Stimulated activated CD4-positive, alpha-beta T cell treated with anti-CD3 and anti-CD28 coated beads, TNF-alpha, amount 100 ng/mL, for 48 hours (primary cell): ENCODE data around the gene SMAD6.

Experiments
- DNase-seq, 3 donors: peaks; one replicate each; pipeline ENCODE4 v3.0.0-alpha.2; 2020; ENCODE audit warnings: low read depth in 3 of 3

Gene SMAD6

DNA sequence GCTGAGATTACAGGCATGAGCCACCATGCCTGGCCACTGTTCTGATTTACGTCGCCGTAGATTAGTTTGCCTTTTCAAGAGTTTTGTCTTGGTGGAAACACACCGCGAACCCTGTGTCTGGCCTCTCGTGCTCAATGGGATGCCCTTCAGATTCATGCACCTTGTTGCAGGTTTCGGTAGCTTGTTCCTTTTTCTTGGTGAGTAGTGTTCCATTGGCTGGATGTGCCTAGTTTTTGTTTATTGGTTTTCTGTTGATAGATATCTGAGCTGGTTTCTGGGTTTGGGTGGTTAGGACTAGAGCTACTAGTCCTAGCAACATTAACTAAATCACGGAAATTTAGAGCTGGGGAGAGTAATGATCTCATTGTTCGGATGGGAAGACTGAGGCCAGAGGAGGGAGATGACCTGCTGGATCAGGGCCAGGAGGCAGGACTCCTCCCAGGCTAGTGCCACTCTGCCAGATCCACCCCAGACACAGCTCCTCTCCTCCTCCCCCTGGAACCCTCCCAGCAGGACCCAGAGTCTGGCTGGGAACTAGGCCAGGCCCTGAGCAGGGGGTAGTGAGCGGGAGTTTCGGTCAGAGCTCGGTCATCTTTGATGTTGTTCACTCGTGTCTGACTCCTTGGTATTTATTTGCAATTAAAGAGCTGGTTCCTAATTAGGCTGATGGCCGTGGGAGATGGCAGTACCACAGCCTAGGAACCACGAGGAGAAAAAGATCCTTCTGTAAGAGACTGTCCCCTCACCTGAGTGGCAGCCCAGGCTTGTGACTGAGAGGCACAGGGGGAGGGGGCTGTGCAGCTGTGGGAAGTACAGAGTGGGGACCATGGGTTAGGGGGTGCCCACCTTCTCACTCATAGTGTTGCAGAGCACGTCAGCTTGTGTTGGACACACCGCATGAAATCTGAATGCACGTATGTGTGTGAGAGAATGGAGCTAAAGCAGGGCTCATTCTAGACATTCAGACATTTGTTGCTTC lies 73.4 kb downstream of the SMAD6 start:
- DNase-seq = no peak

DNA sequence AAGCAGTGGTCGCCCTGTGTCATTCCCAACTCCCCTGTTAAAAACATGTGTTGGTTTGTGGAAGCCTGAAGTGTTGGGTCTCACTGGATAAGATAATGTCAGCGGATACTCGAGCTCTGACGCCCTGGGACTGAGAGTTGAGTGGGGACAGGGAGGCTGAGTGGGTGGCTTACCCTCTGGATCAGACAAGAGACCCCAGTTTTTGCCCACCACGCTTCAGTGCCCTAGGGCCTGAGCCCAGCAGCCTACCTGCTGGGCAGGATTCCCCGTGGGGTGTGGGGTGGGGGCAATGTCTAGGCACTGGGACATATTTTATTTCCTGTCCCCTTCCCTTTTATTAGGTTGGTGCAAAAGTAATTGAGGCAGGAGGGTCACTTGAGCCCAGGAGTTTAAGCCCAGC lies 75.0 kb downstream of the SMAD6 start:
- DNase-seq = no peak

DNA sequence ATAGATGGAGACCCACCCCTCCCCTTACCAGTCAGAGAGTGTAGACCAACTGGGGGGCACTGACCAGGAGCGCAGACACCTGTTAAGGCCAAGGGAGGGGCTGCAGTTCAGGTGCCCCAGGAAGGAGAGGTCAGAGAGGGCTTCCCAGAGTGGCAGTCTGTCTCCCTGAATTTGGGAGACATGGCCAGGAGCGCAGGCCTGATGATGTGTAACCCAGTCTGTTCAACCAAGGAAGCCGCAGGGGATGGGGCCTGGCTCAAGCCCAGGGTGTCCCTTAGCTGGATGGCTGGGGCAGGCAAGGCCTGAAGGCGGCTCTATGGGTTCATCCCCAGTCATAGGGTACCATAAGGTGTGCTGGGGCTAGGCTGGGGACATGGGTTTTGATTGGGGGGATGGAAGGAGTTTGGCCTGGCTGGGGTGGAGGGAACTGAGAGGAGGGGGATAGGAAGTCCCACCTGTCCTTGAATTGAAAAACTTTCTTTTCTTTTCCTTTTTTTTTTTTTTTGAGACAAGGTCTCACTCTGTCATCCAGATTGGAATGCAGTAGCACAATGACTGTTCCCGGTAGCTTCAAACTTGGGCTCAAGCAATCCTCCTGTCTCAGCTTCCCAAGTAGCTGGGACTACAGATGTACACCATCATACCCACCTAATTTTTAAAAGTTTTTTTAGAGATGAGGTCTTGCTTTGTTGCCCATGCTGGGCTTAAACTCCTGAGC lies 75.7 kb downstream of the SMAD6 start:
- no peak for DNase-seq

DNA sequence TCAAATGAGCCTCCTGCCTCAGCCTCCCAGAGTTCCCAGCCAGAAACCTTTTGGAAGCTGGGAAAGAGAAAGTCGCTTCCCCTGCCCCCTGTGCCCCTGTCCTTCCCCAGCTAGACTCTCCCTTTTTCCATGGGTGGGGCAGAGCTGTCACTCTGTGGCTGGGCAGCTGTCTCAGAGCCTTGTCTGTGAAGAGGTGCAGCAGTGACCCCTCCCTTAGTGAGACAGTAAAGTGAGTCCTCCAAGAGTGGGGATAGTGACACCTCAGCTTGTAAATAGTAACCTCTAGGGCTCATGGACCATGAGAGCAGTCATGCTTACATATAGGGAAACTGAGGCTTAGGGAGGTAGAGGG lies 76.3 kb downstream of the SMAD6 start:
- DNase-seq = no peak

DNA sequence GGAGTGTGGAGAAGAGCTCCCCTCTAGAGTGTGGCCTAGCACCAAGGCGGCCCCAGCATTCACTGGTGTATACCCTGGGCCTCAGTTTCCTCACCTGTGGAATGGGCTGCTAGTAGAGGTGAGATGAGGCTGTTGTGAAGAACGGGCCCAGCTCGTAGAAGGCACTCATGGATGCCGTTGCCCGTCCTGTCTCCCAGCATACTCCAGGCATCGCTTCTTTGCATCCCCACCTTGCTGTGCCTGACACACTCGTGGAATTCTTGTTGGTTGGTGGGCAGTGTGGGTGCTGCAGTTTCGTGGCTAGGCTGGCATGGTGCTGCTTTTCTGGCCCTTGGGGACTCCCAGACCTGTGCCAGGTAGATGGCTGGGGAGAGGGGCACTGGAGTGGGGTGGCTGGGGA lies 76.7 kb downstream of the SMAD6 start:
- no peak for DNase-seq

DNA sequence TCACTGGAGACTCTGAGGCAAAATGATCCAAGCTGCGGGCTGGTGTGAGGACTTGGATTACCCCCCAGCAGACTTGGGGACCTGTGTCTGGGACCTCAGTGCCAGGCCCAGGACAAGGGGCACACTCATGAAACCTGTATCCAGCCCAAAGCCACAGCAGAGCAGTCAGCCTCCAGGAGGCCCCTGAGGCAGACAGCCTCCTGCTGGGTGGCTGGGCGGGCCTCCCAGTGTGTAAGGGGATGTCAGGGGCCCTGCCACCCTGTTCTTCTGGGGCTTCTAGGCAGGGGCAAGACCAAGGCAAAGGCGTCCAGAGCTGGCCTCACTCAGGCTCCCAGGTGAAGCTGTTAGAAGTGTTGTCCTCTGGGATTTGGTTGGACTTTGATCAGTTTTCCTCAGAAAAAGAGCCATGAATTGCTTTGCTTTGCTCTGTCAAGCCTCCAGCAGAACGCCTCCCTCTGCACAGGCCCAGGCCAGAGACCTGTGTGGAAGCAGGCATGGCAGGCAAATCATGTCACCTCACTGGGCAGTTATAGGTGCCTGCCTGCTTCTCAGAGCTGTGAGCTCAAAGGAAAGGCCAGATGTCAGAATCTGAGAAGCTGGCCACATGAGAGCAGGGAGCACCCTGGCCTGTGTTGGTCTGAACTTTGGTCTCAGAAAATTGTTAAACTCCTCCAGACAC lies 77.4 kb downstream of the SMAD6 start:
- DNase-seq = no peak

DNA sequence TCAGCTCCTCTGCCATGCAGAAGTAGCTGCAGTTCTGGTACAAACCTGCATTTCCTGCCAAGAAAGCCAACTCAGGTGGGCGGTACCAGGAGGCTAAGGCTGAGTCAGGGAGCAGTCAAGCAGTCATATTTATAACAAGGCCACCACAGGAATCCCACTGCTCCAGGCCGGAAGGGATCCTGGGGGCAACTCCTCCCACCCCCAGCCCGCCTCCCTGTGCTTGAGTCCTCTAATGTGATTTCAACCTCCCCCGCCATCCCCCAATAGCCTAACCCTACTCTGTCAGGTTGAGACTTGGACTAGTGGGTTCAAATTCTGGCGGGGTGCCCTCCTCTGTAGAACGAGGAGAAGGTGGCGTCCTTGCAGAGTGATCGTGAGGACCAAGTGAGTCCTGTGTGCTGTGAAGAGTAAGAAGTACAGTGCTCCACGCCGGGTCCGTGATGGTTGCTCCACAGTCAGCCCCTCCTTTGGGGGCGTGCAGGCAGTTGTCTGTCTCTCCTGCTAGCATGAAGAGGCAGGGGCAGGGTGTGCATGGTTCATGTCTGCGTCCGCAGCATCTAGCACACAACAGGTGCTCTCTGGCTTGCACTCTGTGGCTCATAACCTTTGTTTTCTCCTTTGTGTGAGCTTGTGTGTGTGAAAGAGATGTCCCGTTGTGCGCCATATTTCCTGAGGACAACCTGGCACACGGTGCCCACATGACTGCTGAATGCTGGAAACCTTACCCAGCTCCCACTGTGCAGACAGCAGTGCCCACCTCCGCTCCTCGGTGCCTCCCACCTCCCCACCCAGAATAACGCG lies 78.3 kb downstream of the SMAD6 start:
- no peak for DNase-seq

DNA sequence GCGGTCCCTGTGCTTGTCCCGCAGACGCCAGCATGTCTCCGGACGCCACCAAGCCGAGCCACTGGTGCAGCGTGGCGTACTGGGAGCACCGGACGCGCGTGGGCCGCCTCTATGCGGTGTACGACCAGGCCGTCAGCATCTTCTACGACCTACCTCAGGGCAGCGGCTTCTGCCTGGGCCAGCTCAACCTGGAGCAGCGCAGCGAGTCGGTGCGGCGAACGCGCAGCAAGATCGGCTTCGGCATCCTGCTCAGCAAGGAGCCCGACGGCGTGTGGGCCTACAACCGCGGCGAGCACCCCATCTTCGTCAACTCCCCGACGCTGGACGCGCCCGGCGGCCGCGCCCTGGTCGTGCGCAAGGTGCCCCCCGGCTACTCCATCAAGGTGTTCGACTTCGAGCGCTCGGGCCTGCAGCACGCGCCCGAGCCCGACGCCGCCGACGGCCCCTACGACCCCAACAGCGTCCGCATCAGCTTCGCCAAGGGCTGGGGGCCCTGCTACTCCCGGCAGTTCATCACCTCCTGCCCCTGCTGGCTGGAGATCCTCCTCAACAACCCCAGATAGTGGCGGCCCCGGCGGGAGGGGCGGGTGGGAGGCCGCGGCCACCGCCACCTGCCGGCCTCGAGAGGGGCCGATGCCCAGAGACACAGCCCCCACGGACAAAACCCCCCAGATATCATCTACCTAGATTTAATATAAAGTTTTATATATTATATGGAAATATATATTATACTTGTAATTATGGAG lies 79.1 kb downstream of the SMAD6 start:
- DNase-seq = no peak

DNA sequence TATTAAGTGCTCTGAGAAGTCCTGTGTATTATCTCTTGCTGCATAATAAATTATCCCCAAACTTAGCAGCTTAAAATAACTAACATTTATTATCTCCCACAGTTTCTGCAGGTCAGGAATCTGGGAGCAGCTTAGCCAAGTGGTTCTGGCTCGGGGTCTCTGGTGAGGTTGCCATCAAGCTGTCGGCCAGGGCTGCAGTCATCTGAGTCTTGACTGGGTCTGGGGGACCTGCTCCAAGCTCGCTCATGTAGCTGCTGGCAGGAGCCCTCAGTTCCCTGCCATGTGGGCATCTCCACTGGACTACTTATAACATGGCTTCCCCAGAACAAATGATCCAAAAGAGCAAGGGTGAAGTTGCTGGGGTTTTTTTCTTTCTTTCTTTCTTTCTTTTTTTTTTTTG lies 80.7 kb downstream of the SMAD6 start:
- DNase-seq = no peak

DNA sequence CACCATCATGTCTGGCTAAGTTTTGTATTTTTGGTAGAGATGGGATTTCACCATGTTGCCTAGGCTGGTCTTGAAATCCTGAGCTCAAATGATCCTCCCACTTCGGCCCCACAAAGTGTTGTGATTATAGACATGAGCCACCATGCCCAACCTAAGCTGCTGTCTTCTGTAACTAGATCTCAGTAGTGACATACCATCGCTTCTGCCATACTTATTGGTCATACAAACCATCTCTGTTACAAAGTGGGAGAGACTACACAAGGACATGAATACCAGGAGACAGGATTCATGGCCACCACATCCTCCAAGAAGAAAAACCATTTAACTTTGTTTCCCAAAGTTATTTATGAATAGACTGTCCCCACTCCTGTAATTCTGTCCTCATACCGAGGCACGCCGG lies 81.3 kb downstream of the SMAD6 start:
- no peak for DNase-seq

DNA sequence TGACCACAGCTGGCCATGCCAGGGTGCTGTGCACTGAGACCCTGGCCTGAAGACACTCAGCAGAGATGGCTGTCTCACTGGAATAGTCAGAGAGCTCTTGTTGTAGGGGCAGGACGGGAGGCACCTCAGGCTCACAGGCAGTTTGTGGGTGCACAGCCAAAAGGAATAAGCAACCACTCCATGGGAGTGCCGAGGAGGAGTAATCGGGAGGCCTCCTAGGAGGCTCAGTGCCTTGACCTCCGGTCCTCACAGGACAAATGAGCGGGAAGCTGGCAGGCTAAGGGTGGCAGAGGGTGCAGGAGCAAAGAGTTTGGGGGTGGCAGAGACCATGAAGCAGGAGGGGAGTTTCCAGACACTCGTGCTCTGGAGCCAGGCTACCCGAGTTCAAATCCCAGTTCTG lies 81.7 kb downstream of the SMAD6 start:
- no peak for DNase-seq

DNA sequence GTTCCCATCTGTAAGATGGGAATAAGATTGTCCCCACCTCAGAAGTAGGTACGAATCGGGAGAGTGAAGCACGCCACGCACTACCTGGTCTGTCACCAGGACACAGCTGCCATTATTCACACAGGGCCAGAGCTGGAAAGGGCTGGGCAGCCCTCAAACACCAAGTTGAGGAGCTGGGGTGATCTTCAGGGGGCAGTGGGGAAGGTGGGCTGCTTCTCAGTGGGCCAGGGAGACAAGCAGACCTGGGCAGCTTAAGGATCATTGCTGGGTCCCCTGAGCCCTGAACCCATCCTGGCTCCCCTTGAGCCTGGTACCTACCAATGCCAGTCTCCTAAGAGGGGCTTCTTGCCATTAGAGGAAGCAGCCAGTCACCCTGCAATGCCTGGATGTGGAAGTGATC lies 82.1 kb downstream of the SMAD6 start:
- DNase-seq = no peak

DNA sequence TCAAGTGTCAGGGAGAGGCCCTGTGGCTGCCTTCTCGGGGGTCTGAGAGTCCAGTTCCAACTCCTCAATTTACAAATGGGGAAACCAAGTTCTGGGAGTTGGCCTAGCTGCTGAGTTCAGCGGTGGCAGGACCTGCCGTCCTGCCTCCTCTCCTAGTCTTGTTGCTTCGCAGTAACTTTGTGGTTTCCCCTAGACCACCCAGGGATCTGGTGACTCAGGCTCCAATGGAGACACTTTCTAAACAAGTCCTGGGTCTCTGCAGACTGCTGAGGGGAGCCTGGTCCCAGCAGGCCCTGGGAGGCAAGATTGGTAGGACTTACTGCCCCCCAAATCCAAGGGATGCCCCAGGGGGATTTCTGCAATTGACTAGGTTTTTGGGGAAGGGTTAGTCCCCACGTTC lies 83.6 kb downstream of the SMAD6 start:
- DNase-seq = no peak

DNA sequence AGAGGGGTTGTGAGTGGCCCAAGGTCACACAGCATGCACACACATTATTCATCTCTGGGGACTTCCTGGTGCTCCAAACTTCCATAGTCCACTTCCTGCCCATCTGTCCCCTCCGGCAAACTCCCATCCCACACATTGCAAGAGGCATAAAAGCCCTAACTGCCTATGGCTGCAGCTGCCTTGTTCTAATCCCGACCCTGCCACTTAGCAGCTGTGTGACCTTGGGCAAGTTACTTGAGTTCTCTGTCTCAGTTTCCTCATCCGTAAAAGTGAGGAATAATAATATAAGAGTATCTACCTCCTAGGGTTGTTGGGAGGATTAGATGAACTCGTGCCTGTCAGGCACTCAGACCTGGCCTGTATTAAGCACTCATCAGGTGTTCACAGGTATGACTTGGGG lies 84.2 kb downstream of the SMAD6 start:
- DNase-seq = no peak

DNA sequence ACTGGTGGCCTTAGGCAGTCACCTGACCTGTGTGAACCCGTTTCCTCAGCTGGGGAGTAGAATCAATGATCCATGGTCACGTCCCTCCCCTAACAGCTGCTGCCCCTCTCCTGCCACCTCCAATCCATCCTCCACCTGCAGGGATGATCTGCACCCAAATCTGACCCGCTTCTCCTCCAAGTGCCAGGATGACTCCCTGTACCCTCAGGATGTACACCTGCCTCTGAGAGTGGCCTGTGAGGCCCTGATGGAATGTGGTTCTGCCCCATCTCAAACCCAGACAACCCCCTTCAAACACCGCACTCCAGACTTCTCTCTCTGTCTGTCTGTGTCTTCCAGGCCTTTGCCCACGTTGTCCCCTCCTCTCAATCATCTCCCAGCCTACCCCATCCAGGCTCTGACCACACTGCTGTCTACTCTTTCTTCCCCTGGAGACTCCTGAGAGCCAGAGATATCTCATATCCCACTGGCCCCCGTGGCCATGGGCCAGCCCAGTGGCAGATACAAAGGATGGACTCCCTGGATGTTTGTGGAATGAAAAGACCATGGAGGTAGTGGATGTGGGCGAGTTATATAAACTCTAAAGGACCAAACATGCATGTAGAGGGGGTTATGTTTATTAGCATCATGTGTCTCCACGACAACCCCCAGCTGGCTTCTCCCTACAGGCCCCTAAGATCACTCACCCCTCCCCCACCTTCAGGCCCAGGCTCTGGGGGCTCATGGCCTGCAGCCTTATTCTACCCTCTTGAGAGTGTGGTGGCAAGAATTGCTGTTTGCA lies 84.9 kb downstream of the SMAD6 start:
- no peak for DNase-seq

DNA sequence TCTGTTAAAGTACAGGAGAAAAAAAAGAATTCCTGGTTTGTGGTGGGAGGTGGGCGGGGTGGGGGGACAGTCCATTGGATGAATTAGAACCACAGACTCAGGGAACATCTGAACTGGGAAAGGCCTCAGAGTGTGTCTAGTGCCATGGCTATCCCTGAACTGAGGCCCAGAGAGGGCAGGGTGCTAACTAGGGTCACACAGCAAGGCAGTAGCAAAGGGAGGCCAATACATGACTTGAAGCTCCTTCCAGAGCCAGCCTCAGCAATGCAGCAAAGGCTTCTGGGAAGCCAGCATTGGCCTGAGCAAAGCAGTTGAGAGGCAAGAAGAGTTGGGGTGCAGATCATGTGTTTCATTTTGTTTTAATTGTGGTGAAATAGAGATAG lies 85.4 kb downstream of the SMAD6 start:
- no peak for DNase-seq

DNA sequence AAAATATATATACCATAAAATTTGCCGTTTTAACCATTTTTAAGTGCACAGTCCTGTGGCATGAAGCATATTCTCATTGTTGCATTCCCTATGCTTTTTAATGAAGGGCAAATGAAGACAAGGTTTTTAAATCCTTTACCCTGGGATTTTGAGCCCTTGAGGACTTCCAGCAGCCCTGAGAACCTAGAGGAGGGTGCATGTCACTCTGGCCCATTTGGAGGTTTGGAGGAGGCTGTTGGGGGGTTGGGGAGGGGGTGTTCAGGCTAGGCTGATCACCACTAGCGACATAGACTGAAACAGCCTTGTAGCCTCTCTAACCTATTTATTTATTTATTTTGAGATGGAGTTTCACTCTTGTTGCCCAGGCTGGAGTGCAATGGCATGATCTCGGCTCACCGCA lies 86.0 kb downstream of the SMAD6 start:
- DNase-seq = no peak

DNA sequence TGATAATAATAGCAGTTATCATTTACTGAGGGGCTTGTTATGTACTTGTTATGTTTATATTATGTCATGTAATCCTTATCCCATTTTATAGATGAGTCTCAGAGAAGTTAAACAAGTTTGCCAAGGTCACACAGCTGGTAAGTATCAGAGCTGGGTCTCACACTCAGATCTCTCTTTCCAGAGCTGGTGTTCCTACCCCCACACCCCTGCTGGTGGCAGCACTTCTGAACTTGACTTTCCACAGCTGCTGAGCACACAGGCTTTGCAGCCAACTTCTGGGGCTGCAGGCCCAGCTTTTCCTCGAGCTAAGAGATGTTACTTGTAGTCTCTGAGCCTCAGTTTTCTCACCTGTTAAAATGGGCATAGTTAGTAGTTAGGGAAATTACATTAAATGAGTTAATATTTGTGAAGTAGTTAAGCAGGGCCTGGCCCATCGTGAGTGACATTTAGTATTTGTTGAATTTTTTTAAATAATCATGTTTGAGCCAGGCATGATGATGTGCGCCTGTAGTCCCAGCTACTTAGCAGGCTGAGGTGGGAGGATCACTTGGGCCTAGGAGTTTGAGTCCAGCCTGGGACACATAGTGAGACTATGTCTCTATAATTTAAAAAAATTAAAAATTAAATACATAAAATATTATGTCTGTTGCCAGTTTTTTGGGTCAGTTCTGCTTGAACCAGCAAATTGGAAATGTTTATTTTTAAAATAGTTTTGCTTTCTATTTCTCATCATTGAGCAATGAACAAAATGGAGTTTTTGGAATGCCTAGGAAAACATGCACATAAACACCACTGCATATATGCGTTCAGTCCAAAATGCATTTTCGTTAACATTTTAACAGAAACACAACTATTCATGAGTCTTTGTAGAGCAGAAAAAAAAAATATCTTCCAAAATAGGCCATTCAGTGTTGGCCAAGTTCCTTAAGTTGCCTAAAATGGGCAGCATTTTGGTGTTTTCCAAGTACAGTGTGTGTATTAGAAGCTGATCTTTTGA lies 87.3 kb downstream of the SMAD6 start:
- DNase-seq = no peak

DNA sequence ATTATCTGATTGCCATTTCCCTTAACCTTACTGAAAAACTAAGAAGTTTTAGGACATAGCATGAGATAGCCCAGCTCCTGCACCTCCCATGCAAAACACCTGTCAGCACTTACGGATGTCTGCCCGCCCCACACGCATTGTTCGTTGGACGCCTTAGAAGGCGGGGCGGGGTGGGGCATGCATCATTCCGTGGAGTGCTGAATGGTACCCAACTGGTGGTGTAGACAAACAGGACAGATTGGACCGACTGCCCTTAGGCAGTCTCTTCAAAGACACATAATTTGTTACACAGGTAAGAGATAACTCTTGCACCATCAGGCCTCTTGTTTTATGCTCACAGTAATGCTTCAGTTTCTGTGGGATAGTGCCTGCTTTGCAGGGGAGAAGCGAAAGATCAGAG lies 93.8 kb downstream of the SMAD6 start:
- DNase-seq = no peak
